Upper lobe of left lung (tissue), 6 donors: ENCODE results near the gene SLC5A12. TPM values are rescaled to one million over a fixed set of nuclear protein-coding genes. Genes with fewer than 3 reads are reported as not detected.

Source experiments
- ATAC-seq, 2 donors: fragments of 200-7000 bp; cut with Tn5 transposase; one replicate each; pipeline ENCODE4 v1.9.1; 2022; ENCODE audit warnings: mild to moderate bottlenecking in 2 of 2, moderate library complexity in 2 of 2; ENCODE audit not compliant: low FRiP score in 2 of 2
- DNase-seq, 2 donors: peaks; one replicate each; pipeline ENCODE4 v3.0.0-alpha.2; 2019 to 2020
- H3K27ac ChIP-seq, 4 donors: fragments of 200-600 bp; sonication (generic); one replicate each; pipeline ENCODE4 v1.5.1; 2016 to 2019
- H3K27me3 ChIP-seq, 4 donors: fragments of 200-600 bp; sonication (generic); one replicate each; pipeline ENCODE4 v1.5.1; 2017 to 2019
- H3K36me3 ChIP-seq, 4 donors: fragments of 200-600 bp; sonication (generic); one replicate each; pipeline ENCODE4 v1.5.1; 2016 to 2019
- H3K4me1 ChIP-seq, 4 donors: fragments of 200-600 bp; sonication (generic); one replicate each; pipeline ENCODE4 v1.5.1; 2018 to 2019
- H3K4me3 ChIP-seq, 4 donors: fragments of 200-600 bp; sonication (generic); one replicate each; pipeline ENCODE4 v1.5.1; 2017 to 2019; ENCODE audit warnings: mild to moderate bottlenecking in 2 of 4, moderate library complexity in 1 of 4
- H3K9me3 ChIP-seq, 4 donors: fragments of 200-600 bp; sonication (generic); one replicate each; pipeline ENCODE4 v1.5.1; 2018 to 2019
- CTCF ChIP-seq, 6 experiments: fragments of 450-650 bp in 4 of 6; fragments of 200-600 bp in 2 of 6; sonication (generic) in 2 of 6; IDR thresholded peaks; one replicate each; pipeline ENCODE4 v1.5.1; 2016 to 2019; ENCODE audit warnings: antibody characterized with exemption in 6 of 6
- EP300 ChIP-seq, 4 donors: sonication (generic); formaldehyde crosslinking; IDR thresholded peaks; one replicate each; pipeline ENCODE4 v1.5.1; 2017; ENCODE audit warnings: antibody characterized with exemption in 4 of 4, control low read depth in 2 of 4
- POLR2A ChIP-seq, 4 donors: fragments of 450-650 bp; IDR thresholded peaks; one replicate each; pipeline ENCODE4 v1.5.1; 2016 to 2017; ENCODE audit warnings: antibody characterized with exemption in 4 of 4, mild to moderate bottlenecking in 2 of 4
- POLR2AphosphoS5 ChIP-seq, 2 donors: sonication (generic); formaldehyde crosslinking; IDR thresholded peaks; one replicate each; pipeline ENCODE4 v1.5.1; 2017; ENCODE audit warnings: antibody characterized with exemption in 2 of 2
- WGBS, 2 donors: methylation state at CpG; one replicate each; pipeline ENCODE4 v1.1.5; 2017 to 2018; 5-methylcytosine and 5-hydroxymethylcytosine counted together
- total RNA-seq, 6 donors: library from RNA; depleted of rRNA in 4 of 6; stranded (reverse); fragments of >200 nt in 4 of 6; gene quantifications; one replicate each; pipeline versions ENCODE4 v1.1.0 to v1.2.1, GENCODE V29; 2016 to 2021
- donor health status: DM: no; HTN: no; CAD: no; lungs with moderate emphysema.
- donor health status: DM: no; HTN: yes; CAD: no; lungs with severe emphysema.

The SLC5A12 gene
- total RNA-seq, 6 donors from 2014 or later = not detected

DNA sequence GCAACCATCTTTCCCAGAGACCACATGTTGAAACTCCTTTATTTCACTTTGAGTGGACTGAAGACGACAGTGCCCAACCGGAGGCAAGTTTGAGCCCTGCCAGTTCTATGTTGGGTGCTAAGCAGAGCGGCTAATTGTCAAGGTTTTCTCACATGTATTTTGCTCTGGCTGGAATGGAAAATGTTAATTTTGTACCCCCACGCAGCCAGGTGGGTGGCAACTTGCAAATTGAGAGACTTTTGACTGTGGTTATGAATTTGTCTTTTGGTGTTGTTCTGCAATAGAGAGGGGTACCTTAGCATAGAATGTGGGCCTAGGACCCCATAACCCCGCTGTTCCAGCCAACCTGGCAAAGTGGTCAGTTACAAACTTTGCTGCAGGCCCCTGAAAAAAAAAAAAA is 42.5 kb upstream of the SLC5A12 start:
- Histone ChIP-seq H3K27ac (no peak overlapping the region), H3K4me1 (no peaks in the 10 kb centered on the region), H3K36me3 (no peaks in the 10 kb centered on the region), H3K27me3 (no peaks in the 10 kb centered on the region), H3K9me3 (no peaks in the 10 kb centered on the region), H3K4me3 (no peak overlapping the region)
- ATAC-seq (no peak), DNase-seq (no peak)
- WGBS, 2 donors = 86 to 89% methylated on average over 5 of the region's 5 CpGs
- TF ChIP-seq CTCF (IDR thresholded peaks at IDR 0.05) (no peak), POLR2A (IDR thresholded peaks at IDR 0.05) (no peak), POLR2AphosphoS5 (IDR thresholded peaks at IDR 0.05) (no peak), EP300 (IDR thresholded peaks at IDR 0.05) (no peak)

DNA sequence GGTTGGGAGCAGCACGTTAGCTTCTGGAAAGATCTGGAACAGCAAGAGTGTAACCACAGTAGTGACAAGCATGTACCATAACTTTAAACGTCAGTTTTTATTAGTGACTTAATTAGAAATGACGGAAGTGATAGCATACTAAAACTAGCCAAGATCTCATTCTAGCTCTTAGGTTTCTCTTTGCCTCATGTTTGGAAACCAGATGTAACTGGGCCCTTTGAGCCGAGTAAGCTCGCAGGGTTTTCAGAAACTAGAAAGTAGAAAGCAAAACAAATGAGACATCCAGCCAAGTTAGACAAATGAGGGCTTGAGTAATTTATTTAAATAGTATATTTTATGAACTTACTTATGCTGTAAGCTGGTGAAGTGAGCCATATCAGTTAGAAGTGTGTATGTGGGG is 40.2 kb upstream of the SLC5A12 start:
- 87 to 92% methylated on average over 5 of the region's 5 CpGs for WGBS, 2 donors
- no peak for DNase-seq
- ATAC-seq = no peak
- Histone ChIP-seq H3K4me1 (no peaks in the 10 kb centered on the region), H3K27me3 (no peaks in the 10 kb centered on the region), H3K4me3 (no peak overlapping the region), H3K9me3 (no peaks in the 10 kb centered on the region), H3K27ac (no peak overlapping the region), H3K36me3 (no peaks in the 10 kb centered on the region)
- TF ChIP-seq POLR2A (IDR thresholded peaks at IDR 0.05) (no peak), EP300 (IDR thresholded peaks at IDR 0.05) (no peak), CTCF (IDR thresholded peaks at IDR 0.05) (no peak), POLR2AphosphoS5 (IDR thresholded peaks at IDR 0.05) (no peak)

- TF ChIP-seq CTCF (IDR thresholded peaks at IDR 0.05) (no peak), POLR2AphosphoS5 (IDR thresholded peaks at IDR 0.05) (no peak), POLR2A (IDR thresholded peaks at IDR 0.05) (no peak), EP300 (IDR thresholded peaks at IDR 0.05) (no peak)
- Histone ChIP-seq H3K36me3 (no peaks in the 10 kb centered on the region), H3K9me3 (no peaks in the 10 kb centered on the region), H3K27ac (no peak overlapping the region), H3K4me1 (no peaks in the 10 kb centered on the region), H3K4me3 (no peak overlapping the region), H3K27me3 (no peaks in the 10 kb centered on the region)
- peak in 1 of 2 donors; percentile 84 for ATAC-seq
- DNase-seq = no peak
- WGBS, 2 donors = 71 to 76% methylated on average over 4 of the region's 4 CpGs
Measured at GRCh38 chr11:26761361-26761809, 39.5 kb upstream of the SLC5A12 start.

GRCh38 chr11:26757995-26758394 is 36.1 kb upstream of the SLC5A12 start:
- H3K9me3 ChIP-seq = no peaks in the 10 kb centered on the region
- WGBS, 2 donors = 66 to 69% methylated on average over 1 of the region's 1 CpG
- ATAC-seq = no peak
- no peak for DNase-seq
- no peak for TF ChIP-seq CTCF (IDR thresholded peaks at IDR 0.05)
- no peak for TF ChIP-seq POLR2A (IDR thresholded peaks at IDR 0.05)
- TF ChIP-seq EP300 (IDR thresholded peaks at IDR 0.05) = no peak
- TF ChIP-seq POLR2AphosphoS5 (IDR thresholded peaks at IDR 0.05) = no peak
- H3K36me3 ChIP-seq = no peaks in the 10 kb centered on the region
- H3K27me3 ChIP-seq = no peaks in the 10 kb centered on the region
- no peak overlapping the region for H3K27ac ChIP-seq
- no peak overlapping the region for H3K4me3 ChIP-seq
- no peaks in the 10 kb centered on the region for H3K4me1 ChIP-seq

DNA sequence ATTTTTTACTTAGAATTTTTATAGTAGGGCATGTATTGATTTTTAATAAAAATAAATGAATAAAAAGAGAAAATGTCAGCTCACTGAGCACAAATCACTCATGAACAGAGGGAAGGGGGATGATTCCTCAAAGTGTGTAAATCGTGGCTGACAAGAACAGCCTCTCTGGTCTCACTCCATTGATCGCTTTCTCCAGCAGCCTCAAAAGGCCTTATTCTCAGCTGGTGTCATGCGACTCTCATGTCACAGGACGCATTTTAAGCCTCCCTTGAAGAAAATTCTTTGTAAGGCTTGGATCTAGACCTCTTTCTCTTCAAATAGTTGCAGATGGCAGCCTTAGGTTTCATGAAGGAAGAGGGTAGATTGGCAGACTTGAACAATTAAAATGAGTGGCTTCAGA is 33.9 kb upstream of the SLC5A12 start:
- 78% methylated on average over 4 of the region's 4 CpGs for WGBS, 2 donors
- DNase-seq = no peak
- Histone ChIP-seq H3K27me3 (no peaks in the 10 kb centered on the region), H3K27ac (no peak overlapping the region), H3K4me3 (no peak overlapping the region), H3K36me3 (no peaks in the 10 kb centered on the region), H3K9me3 (no peaks in the 10 kb centered on the region), H3K4me1 (no peaks in the 10 kb centered on the region)
- no peak for TF ChIP-seq EP300 (IDR thresholded peaks at IDR 0.05)
- no peak for TF ChIP-seq CTCF (IDR thresholded peaks at IDR 0.05)
- no peak for ATAC-seq
